Thoracic aorta (tissue), 2 donors: Measurements from ENCODE around the gene EARS2. TPM values are rescaled to one million over a fixed set of nuclear protein-coding genes. Genes with fewer than 3 reads are reported as not detected.
"Not testable (repeated sequence)": the region's sequence is repeated elsewhere in the genome, so short reads cannot be mapped to it uniquely, and the experiment has no call there.

Source experiments
- ATAC-seq: fragments of 150-250 bp; one replicate; pipeline ENCODE4 v1.8.0; 2017; ENCODE audit warnings: low read depth; ENCODE audit not compliant: insufficient number of reproducible peaks, low FRiP score
- DNase-seq: peaks from one replicate; pipeline ENCODE4 v3.0.0-alpha.2; 2020; ENCODE audit warnings: low spot score
- H3K27ac ChIP-seq, 2 donors: fragments of 200-600 bp; sonication (generic); 1 replicate in 1 of 2; 2 replicates in 1 of 2; pipeline ENCODE4 v1.5.1; 2016; ENCODE audit warnings: mild to moderate bottlenecking in 2 of 2, moderate library complexity in 2 of 2
- H3K27me3 ChIP-seq: fragments of 200-600 bp; sonication (generic); replicated peaks from 2 replicates; pipeline ENCODE4 v1.6.0; 2016; ENCODE audit warnings: mild to moderate bottlenecking; ENCODE audit not compliant: insufficient read depth
- H3K36me3 ChIP-seq: fragments of 200-600 bp; sonication (generic); one replicate; pipeline ENCODE4 v1.5.1; 2016
- H3K4me1 ChIP-seq, 2 donors: fragments of 200-600 bp; sonication (generic); 1 replicate in 1 of 2; 2 replicates in 1 of 2; pipeline versions ENCODE4 v1.5.1 to v1.6.0; 2016; ENCODE audit warnings: low read depth in 2 of 2, mild to moderate bottlenecking in 1 of 2; ENCODE audit not compliant: control insufficient read depth in 1 of 2
- H3K4me3 ChIP-seq: fragments of 200-600 bp; sonication (generic); 2 replicates; pipeline ENCODE4 v1.5.1; 2016; ENCODE audit warnings: mild to moderate bottlenecking
- H3K9me3 ChIP-seq: fragments of 200-600 bp; sonication (generic); 2 replicates; pipeline ENCODE4 v1.5.1; 2016
- total RNA-seq, 2 donors: library from RNA; depleted of rRNA; stranded (reverse); fragments of >200 nt; gene quantifications; one replicate each; pipeline versions ENCODE4 v1.1.0 to v1.2.3, GENCODE V29; 2016
- TF ChIP-seq, protein P1 (sequence below): fragments of 200-600 bp; sonication (generic); IDR thresholded peaks from one replicate; pipeline ENCODE4 v1.5.1; 2019; ENCODE audit warnings: antibody characterized with exemption

EARS2 gene
- total RNA-seq, 2 donors from 2014 or later, result 26.3 to 29.8 TPM

- Histone ChIP-seq H3K36me3 (peaks cover 22% of the 10 kb centered on the region), H3K9me3 (no peaks in the 10 kb centered on the region), H3K4me3 (no peak overlapping the region), H3K27me3 (no peaks in the 10 kb centered on the region), H3K4me1 (peaks cover 8 to 15% of the 10 kb centered on the region in 2 donors), H3K27ac (no peak overlapping the region)
- DNase-seq (no peak), ATAC-seq (no peak)
- TF ChIP-seq, protein P1, sequence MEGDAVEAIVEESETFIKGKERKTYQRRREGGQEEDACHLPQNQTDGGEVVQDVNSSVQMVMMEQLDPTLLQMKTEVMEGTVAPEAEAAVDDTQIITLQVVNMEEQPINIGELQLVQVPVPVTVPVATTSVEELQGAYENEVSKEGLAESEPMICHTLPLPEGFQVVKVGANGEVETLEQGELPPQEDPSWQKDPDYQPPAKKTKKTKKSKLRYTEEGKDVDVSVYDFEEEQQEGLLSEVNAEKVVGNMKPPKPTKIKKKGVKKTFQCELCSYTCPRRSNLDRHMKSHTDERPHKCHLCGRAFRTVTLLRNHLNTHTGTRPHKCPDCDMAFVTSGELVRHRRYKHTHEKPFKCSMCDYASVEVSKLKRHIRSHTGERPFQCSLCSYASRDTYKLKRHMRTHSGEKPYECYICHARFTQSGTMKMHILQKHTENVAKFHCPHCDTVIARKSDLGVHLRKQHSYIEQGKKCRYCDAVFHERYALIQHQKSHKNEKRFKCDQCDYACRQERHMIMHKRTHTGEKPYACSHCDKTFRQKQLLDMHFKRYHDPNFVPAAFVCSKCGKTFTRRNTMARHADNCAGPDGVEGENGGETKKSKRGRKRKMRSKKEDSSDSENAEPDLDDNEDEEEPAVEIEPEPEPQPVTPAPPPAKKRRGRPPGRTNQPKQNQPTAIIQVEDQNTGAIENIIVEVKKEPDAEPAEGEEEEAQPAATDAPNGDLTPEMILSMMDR, result no peak
These were observed 37.0 kb upstream of the EARS2 start for GRCh38 chr16:23594186-23594585.

DNA sequence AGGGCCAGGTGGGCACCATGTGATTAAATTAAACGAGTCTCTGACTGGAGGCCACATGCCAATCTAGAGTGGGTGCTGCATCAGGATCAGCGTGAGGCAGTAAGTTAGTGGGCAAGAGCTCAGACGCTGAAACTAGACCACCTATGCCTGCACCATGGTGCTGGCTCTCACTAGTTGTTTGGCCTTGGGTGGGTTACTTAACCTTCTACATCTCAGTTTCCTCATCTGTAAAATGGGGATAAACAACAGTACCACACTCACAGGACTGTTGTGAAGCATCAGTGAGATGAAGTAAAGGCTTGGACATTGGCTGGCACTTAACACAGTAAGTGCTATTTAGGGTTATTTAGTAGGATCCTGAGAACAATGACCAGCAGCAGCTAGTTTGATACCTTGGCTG, 33.0 kb upstream of the EARS2 start:
- TF ChIP-seq, protein P1, result no peak
- Histone ChIP-seq H3K4me1 (peaks cover 5 to 12% of the 10 kb centered on the region in 2 donors), H3K4me3 (no peak overlapping the region), H3K27ac (no peak overlapping the region), H3K36me3 (peaks cover 52% of the 10 kb centered on the region), H3K9me3 (no peaks in the 10 kb centered on the region), H3K27me3 (no peaks in the 10 kb centered on the region)
- DNase-seq (no peak), ATAC-seq (no peak)

- no peaks in the 10 kb centered on the region for H3K9me3 ChIP-seq
- TF ChIP-seq, protein P1, result no peak
- H3K4me3 ChIP-seq, result no peak overlapping the region
- no peaks in the 10 kb centered on the region for H3K4me1 ChIP-seq
- ATAC-seq (no peak), DNase-seq (no peak)
- H3K27me3 ChIP-seq, result no peaks in the 10 kb centered on the region
- no peak overlapping the region for H3K27ac ChIP-seq
- peaks cover 61% of the 10 kb centered on the region for H3K36me3 ChIP-seq
These were observed 30.6 kb upstream of the EARS2 start for GRCh38 chr16:23587726-23588125.

GRCh38 chr16:23584186-23585076, 27.3 kb upstream of the EARS2 start:
- Histone ChIP-seq H3K4me1 (no peaks in the 10 kb centered on the region), H3K27ac (no peak overlapping the region), H3K4me3 (no peak overlapping the region), H3K36me3 (peaks cover 57% of the 10 kb centered on the region), H3K27me3 (no peaks in the 10 kb centered on the region), H3K9me3 (no peaks in the 10 kb centered on the region)
- ATAC-seq (no peak), DNase-seq (no peak)
- TF ChIP-seq, protein P1, result no peak

DNA sequence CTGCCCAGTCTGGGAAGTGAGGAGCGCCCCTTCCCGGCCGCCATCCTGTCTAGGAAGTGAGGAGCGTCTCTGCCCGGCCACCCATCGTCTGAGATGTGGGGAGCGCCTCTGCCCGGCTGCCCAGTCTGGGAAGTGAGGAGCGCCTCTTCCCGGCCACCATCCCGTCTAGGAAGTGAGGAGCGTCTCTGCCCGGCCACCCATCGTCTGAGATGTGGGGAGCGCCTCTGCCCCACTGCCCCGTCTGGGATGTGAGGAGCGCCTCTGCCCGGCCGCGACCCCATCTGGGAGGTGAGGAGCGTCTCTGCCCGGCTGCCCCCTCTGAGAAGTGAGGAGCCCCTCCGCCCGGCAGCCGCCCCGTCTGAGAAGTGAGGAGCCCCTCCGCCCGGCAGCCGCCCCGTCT, 26.1 kb upstream of the EARS2 start:
- H3K36me3 ChIP-seq, result peaks cover 56% of the 10 kb centered on the region
- H3K9me3 ChIP-seq, H3K4me1 ChIP-seq, DNase-seq, ATAC-seq, H3K27me3 ChIP-seq, H3K4me3 ChIP-seq, H3K27ac ChIP-seq: not testable (repeated sequence)
